Neural cell (in vitro differentiated cells): Measurements from ENCODE around the gene P2RY14. TPM values are rescaled to one million over a fixed set of nuclear protein-coding genes. Genes with fewer than 3 reads are reported as not detected.

Experiments
- H2AFZ ChIP-seq: fragments of 200-600, 300-800 bp; sonication (generic), shearing (Covaris generic); 2 replicates; pipeline ENCODE4 v1.6.0; 2014; ENCODE audit warnings: low read depth, mild to moderate bottlenecking, antibody characterized with exemption, low read length, moderate library complexity
- H3F3A ChIP-seq: fragments of 200-600 bp; shearing (Covaris generic); 2 replicates; pipeline ENCODE4 v1.6.1; 2016; ENCODE audit warnings: mild to moderate bottlenecking, moderate library complexity, mixed read lengths, antibody characterized with exemption, low read length; ENCODE audit not compliant: insufficient read depth, poor library complexity, severe bottlenecking
- H3K27ac ChIP-seq: fragments of 200-600, 300-800 bp; sonication (generic), shearing (Covaris generic); 2 replicates; pipeline ENCODE4 v1.5.1; 2014; ENCODE audit warnings: mild to moderate bottlenecking, low read length, moderate library complexity
- H3K27me3 ChIP-seq: fragments of 300-800, 200-600 bp; sonication (generic), shearing (Covaris generic); 2 replicates; pipeline ENCODE4 v1.6.0; 2014; ENCODE audit warnings: mild to moderate bottlenecking, low read depth, low read length, moderate library complexity; ENCODE audit not compliant: insufficient read depth
- H3K36me3 ChIP-seq: fragments of 300-800, 200-600 bp; sonication (generic), shearing (Covaris generic); 2 replicates; pipeline ENCODE4 v1.5.1; 2014; ENCODE audit warnings: mild to moderate bottlenecking, antibody characterized with exemption, low read length, moderate library complexity; ENCODE audit not compliant: insufficient read depth
- H3K4me2 ChIP-seq: fragments of 300-800, 200-600 bp; sonication (generic), shearing (Covaris generic); 2 replicates; pipeline ENCODE4 v1.6.0; 2014; ENCODE audit warnings: mild to moderate bottlenecking, low read length
- H3K4me3 ChIP-seq: fragments of 300-800, 200-600 bp; sonication (generic), shearing (Covaris generic); 2 replicates; pipeline ENCODE4 v1.5.1; 2014; ENCODE audit warnings: mild to moderate bottlenecking, low read length, moderate library complexity
- H3K79me2 ChIP-seq: fragments of 200-600 bp; shearing (Covaris generic); replicated peaks from 2 replicates; pipeline ENCODE4 v1.6.0; 2014; ENCODE audit warnings: mild to moderate bottlenecking, low read length, moderate library complexity; ENCODE audit not compliant: insufficient read depth
- H3K9ac ChIP-seq: fragments of 300-800, 200-600 bp; sonication (generic), shearing (Covaris generic); 2 replicates; pipeline ENCODE4 v1.6.1; 2016; ENCODE audit warnings: mild to moderate bottlenecking, low read length, mixed read lengths
- H3K9me2 ChIP-seq: fragments of 200-600 bp; shearing (Covaris generic); 2 replicates; pipeline ENCODE4 v1.6.1; 2016; ENCODE audit warnings: mild to moderate bottlenecking, low read length, mixed read lengths; ENCODE audit not compliant: insufficient read depth
- H3K9me3 ChIP-seq: fragments of 200-600, 300-800 bp; sonication (generic), shearing (Covaris generic); 2 replicates; pipeline ENCODE4 v1.6.1; 2016; ENCODE audit warnings: mild to moderate bottlenecking, mixed run types, low read length, moderate library complexity, mixed read lengths
- H4K20me1 ChIP-seq: fragments of 200-600 bp; shearing (Covaris generic); 2 replicates; pipeline ENCODE4 v1.6.1; 2016; ENCODE audit warnings: mild to moderate bottlenecking, mixed run types; ENCODE audit not compliant: insufficient read depth
- CTCF ChIP-seq: fragments of 450-650 bp; IDR thresholded peaks from 2 replicates; pipeline ENCODE4 v1.5.1; 2014; ENCODE audit warnings: antibody characterized with exemption, mild to moderate bottlenecking, moderate library complexity; ENCODE audit not compliant: poor library complexity, severe bottlenecking
- EP300 ChIP-seq: fragments of 450-650 bp; conservative IDR thresholded peaks from 2 replicates; pipeline ENCODE4 v1.6.1; 2014; ENCODE audit warnings: antibody characterized with exemption, mild to moderate bottlenecking, moderate library complexity; ENCODE audit not compliant: poor library complexity, severe bottlenecking
- EZH2 ChIP-seq: fragments of 200-600, 300-800 bp; shearing (Covaris generic), sonication (generic); IDR thresholded peaks from 2 replicates; pipeline ENCODE4 v1.6.1; 2014; ENCODE audit warnings: antibody characterized with exemption, low read length, borderline replicate concordance, mild to moderate bottlenecking; ENCODE audit not compliant: insufficient read depth, poor library complexity, severe bottlenecking
- MXI1 ChIP-seq: fragments of 450-650 bp; conservative IDR thresholded peaks from 2 replicates; pipeline ENCODE4 v1.6.1; 2014; ENCODE audit warnings: antibody characterized with exemption, mild to moderate bottlenecking; ENCODE audit not compliant: poor library complexity, severe bottlenecking
- POLR2AphosphoS5 ChIP-seq: IDR thresholded peaks from 2 replicates; pipeline ENCODE4 v1.6.1; 2012
- RAD21 ChIP-seq: fragments of 450-650 bp; conservative IDR thresholded peaks from 2 replicates; pipeline ENCODE4 v1.6.1; 2014; ENCODE audit warnings: antibody characterized with exemption, mild to moderate bottlenecking, moderate library complexity
- REST ChIP-seq: IDR thresholded peaks from 2 replicates; pipeline ENCODE4 v1.6.1; 2012; ENCODE audit warnings: borderline replicate concordance
- SMC3 ChIP-seq: fragments of 450-650 bp; conservative IDR thresholded peaks from 2 replicates; pipeline ENCODE4 v1.6.1; 2014; ENCODE audit warnings: antibody characterized with exemption, mild to moderate bottlenecking, moderate library complexity; ENCODE audit not compliant: poor library complexity
- TAF1 ChIP-seq: IDR thresholded peaks from 2 replicates; pipeline ENCODE4 v1.6.1; 2012; ENCODE audit warnings: low read depth
- polyA plus RNA-seq: library from polyadenylated mRNA; depleted of rRNA; stranded (reverse); fragments of >200 nt; gene quantifications from 2 replicates; pipeline ENCODE4 v1.2.3, GENCODE V29; 2014

The P2RY14 gene
- polyA plus RNA-seq, 1 donor from 2014 or later: not detected

GRCh38 chr3:151201051-151201730 lies 77.2 kb downstream of the P2RY14 start:
- Histone ChIP-seq H2AFZ (no peak overlapping the region), H3K36me3 (no peaks in the 10 kb centered on the region), H3K79me2 (no peaks in the 10 kb centered on the region), H3F3A (no peaks in the 10 kb centered on the region), H3K27ac (no peak overlapping the region), H4K20me1 (no peaks in the 10 kb centered on the region), H3K4me2 (no peak overlapping the region), H3K4me3 (no peak overlapping the region), H3K27me3 (no peaks in the 10 kb centered on the region), H3K9me2 (no peaks in the 10 kb centered on the region), H3K9me3 (no peaks in the 10 kb centered on the region), H3K9ac (no peak overlapping the region)
- TF ChIP-seq POLR2AphosphoS5: no peak
- no peak for TF ChIP-seq TAF1

DNA sequence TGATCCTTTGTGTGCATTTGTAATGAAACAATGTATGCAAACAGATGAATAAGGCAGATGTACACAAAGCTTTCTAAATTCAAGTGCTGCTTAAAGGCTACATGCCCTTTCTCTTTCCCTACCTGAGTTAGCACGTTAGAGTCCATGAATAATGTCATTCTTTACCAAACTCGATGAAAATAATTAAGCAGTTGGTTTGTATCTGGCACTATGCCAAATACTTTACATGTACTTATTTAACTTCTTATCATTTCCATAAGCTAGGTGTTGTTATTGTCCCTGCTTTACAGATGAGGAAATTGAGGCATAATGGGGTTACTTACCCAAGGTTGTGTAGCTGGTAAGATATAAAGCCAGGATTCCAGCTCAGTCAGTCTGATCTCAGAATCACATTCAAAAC lies 77.8 kb downstream of the P2RY14 start:
- H3F3A ChIP-seq: no peaks in the 10 kb centered on the region
- H3K27ac ChIP-seq: no peak overlapping the region
- H3K9ac ChIP-seq: no peak overlapping the region
- H3K4me3 ChIP-seq: no peak overlapping the region
- no peaks in the 10 kb centered on the region for H3K9me3 ChIP-seq
- no peak overlapping the region for H2AFZ ChIP-seq
- no peak overlapping the region for H3K4me2 ChIP-seq
- no peaks in the 10 kb centered on the region for H4K20me1 ChIP-seq
- H3K79me2 ChIP-seq: no peaks in the 10 kb centered on the region
- TF ChIP-seq RAD21 (no peak), REST (no peak), CTCF (no peak), EP300 (no peak), TAF1 (no peak), EZH2 (no peak), POLR2AphosphoS5 (no peak), SMC3 (no peak), MXI1 (no peak)
- H3K9me2 ChIP-seq: no peaks in the 10 kb centered on the region
- H3K27me3 ChIP-seq: no peaks in the 10 kb centered on the region
- H3K36me3 ChIP-seq: no peaks in the 10 kb centered on the region
